CD4-positive, CD25-positive, alpha-beta regulatory T cell (primary cell): Measurements from ENCODE around the gene ATXN3L. TPM values are rescaled to one million over a fixed set of nuclear protein-coding genes. Genes with fewer than 3 reads are reported as not detected.

ENCODE experiments used
- polyA plus RNA-seq, 4 donors: library from polyadenylated mRNA; unstranded; fragments of 300-500 nt; fragmentation: Illumina TruSeq; gene quantifications; one replicate each; pipeline ENCODE4 v1.2.3, GENCODE V29; 2021
- total RNA-seq: library from RNA; stranded (reverse); gene quantifications from one replicate; pipeline ENCODE4 v1.2.3, GENCODE V29; 2022

Gene ATXN3L
- total and polyA plus RNA-seq, 5 donors from 2014 or later: not detected

Other genes with a start within 250 kb of the ATXN3L start
- not detected for gene EGFL6, start 249.5 kb upstream of the ATXN3L start, total RNA-seq
- under 1 TPM in 1 of 4 donors, not detected in 3; 0.11 TPM for gene EGFL6, start 249.5 kb upstream of the ATXN3L start, polyA plus RNA-seq